Choroid plexus epithelial cell (primary cell): ENCODE results near the gene RBFOX1.

Source experiments
- DNase-seq: peaks from one replicate; pipeline ENCODE4 v3.0.0-alpha.2; 2010; ENCODE audit warnings: low read depth
- H3K4me3 ChIP-seq: 2 replicates; pipeline ENCODE4 v1.5.1; 2011; ENCODE audit warnings: low read depth, mild to moderate bottlenecking, control low read depth, low read length, moderate library complexity
- TF ChIP-seq, protein P1 (sequence below): conservative IDR thresholded peaks from 2 replicates; pipeline ENCODE4 v1.5.1; 2011; ENCODE audit warnings: low read depth, mild to moderate bottlenecking, control low read depth, inconsistent platforms, low read length, moderate library complexity

RBFOX1 gene

DNA sequence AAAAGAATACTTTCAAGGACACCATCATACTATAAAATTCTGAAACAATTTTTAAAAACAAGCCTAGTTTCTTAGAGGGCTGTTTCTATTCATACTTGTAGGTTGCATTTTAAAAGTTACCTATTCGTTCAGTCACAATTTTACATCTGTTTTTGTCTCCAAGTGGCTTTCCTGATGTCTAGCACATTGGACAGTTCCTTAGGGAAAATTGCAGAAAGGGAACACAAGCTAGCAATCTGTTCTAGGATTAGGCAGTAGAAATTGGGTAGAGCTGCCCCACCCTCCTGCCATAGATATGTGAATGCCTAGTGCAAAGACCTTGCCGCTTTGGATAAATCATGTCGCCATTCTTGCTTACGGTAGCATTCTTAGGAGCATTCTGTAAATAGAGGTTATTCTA is 358.9 kb downstream of the RBFOX1 start:
- DNase-seq, result no peak
- TF ChIP-seq, protein P1, sequence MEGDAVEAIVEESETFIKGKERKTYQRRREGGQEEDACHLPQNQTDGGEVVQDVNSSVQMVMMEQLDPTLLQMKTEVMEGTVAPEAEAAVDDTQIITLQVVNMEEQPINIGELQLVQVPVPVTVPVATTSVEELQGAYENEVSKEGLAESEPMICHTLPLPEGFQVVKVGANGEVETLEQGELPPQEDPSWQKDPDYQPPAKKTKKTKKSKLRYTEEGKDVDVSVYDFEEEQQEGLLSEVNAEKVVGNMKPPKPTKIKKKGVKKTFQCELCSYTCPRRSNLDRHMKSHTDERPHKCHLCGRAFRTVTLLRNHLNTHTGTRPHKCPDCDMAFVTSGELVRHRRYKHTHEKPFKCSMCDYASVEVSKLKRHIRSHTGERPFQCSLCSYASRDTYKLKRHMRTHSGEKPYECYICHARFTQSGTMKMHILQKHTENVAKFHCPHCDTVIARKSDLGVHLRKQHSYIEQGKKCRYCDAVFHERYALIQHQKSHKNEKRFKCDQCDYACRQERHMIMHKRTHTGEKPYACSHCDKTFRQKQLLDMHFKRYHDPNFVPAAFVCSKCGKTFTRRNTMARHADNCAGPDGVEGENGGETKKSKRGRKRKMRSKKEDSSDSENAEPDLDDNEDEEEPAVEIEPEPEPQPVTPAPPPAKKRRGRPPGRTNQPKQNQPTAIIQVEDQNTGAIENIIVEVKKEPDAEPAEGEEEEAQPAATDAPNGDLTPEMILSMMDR, result no peak
- no peak overlapping the region for H3K4me3 ChIP-seq

DNA sequence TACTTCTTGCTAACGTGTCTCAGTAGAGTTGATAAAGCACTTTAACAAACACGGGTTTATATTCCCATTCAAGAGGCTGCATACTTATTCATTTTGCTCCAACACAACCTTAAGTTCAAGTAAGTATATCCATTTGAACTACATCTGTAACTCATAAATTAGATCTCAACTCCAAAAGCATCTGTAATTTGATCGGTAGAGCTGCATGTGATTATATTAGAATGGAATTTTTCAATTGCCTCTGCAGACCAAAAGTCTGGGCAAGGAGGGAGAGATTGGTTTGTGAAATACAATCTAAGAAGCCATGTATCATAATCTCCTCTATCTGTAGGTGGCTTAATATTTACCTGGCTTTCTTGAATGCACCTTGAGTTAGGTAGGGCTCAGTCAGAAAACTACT is 371.0 kb downstream of the RBFOX1 start:
- H3K4me3 ChIP-seq, result no peak overlapping the region
- TF ChIP-seq, protein P1, result no peak

DNA sequence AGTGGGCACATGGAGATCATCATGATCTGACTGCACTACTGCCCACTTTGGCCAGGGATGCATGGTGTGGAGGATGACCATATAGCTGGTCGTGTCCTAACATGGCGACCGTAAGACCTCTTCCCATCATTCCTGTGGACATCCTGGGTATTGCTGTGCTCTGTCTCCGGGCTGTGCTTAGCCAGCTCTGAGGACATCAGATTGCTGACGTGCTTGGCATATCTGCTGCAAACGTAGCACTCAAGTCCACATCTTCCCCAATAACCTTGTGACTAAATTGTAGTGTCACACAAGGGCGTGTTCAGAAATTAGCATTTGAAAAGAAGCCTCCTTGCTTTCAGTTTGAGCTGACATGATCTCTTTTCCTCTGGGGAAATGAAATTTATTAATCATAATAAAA is 373.2 kb downstream of the RBFOX1 start:
- TF ChIP-seq, protein P1, result no peak
- no peak for DNase-seq
- H3K4me3 ChIP-seq, result no peak overlapping the region

More for the DNA sequence above, 371.0 kb downstream of the RBFOX1 start:
- DNase-seq, result no peak

DNA sequence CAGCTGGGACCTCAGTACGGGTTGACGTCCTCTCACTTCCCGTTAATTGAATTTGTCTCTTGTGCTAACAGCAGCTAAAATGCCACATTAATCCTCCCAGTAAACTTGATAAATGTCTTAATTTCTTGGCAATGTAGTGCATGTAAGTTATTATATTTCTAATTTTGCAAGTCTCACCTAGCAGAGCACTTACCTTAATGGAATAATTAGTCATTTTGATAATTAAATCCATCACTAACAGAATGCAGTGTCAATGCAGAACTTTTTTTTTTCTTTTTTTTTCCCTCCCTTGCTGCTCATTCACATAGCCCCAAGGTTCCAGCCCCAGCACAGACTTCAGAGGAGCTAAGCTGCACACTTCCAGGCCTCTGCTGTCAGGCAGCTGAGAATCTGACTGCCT is 376.5 kb downstream of the RBFOX1 start:
- H3K4me3 ChIP-seq, result no peak overlapping the region
- TF ChIP-seq, protein P1, result no peak
- no peak for DNase-seq

DNA sequence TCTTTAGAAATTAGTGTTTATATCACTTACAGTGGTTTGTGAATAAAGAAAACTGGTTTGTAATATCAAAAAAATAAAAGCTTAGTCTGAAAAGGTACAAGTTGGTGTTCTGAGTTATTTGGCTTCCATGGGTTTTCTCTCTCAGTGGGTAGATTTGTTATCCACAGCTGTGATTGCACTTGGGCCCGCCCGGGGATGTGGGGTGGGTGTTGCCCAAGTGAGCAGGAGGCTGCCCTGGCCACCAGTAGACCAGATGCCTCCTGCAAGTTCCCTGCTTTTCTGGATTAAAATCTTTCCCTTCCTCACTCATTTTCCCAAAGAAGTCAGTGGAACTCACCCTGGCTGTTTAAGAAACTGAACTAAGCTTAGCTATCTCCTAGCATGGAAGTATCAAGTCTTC is 380.6 kb downstream of the RBFOX1 start:
- TF ChIP-seq, protein P1, result no peak
- DNase-seq, result no peak
- H3K4me3 ChIP-seq, result no peak overlapping the region

DNA sequence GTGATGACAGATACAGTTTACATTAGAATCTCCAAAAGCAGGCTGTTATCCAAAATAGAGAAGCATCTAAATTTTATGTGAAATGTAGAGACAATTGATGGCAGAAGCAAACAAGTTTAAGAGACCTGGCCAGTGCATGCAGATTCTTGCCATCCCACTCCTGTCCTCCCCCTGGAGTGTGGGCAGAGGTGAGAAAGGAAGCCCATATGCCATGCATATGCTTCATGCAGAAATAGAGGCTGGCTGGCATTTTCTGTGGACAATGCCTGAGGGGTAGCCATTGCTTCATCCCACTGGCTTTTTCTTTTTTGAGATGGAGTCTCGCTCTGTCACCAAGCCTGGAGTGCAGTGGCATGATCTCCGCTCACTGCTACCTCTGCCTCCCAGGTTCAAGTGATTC is 382.1 kb downstream of the RBFOX1 start:
- TF ChIP-seq, protein P1, result no peak
- H3K4me3 ChIP-seq, result no peak overlapping the region
- no peak for DNase-seq

DNA sequence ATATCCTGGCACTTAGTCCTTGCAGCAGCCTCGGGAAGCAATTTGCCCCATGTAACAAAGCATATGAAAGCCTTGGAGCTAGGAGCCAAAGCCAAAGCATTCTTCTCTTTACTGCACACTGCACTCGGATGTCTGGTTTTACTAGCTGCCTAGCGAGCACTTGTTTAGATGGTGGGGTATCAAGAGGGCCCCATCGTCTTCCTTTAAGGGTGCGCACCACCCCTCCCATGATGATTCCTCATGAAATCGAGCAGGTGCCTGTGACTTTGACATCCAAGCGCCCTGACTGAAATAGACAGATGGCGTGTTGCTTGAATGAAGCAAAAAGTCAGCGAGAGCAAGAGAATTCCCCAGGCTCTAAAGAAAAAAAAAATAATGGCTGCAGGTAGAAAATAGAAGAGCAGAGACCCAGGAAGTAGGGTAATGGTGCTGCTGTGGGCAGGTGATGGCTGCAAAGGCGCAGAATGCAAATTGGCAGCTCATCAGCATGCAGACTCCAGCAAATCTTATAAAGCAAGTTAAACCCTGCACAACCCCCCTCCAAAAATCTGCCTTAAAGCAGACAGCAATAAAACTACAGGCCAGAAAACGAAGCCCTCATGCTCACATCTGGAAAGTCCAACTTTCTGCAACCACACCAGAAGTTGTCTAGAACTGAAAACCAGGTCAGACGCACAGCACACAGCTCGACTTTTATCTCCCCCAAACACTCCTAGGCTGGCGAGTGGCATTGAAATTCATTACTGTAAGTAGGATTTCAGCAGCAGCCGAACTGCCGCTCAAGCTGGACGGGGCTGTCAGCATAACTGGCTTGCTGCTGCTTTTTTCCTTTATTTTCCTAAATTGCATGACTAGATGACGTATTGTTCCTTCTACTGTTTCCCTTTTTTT is 384.3 kb downstream of the RBFOX1 start:
- no peak overlapping the region for H3K4me3 ChIP-seq
- no peak for DNase-seq
- TF ChIP-seq, protein P1, result no peak
